Spleen (tissue), 11 donors: ENCODE measurements around the gene EIF3A. TPM values are rescaled to one million over a fixed set of nuclear protein-coding genes. Genes with fewer than 3 reads are reported as not detected.

Experiments used
- DNase-seq: peaks from one replicate; pipeline ENCODE4 v3.0.0-alpha.2; 2020
- H3K27ac ChIP-seq, 8 donors: fragments of 200-600 bp; sonication (generic) in 7 of 8; 1 replicate in 4 of 8; 2 replicates in 4 of 8; pipeline versions ENCODE4 v1.5.0 to v1.8.0; 2016 to 2021; ENCODE audit warnings: inconsistent platforms in 4 of 8, mild to moderate bottlenecking in 4 of 8, moderate library complexity in 1 of 8
- H3K27me3 ChIP-seq, 7 donors: fragments of 200-600 bp; sonication (generic) in 6 of 7; replicated peaks in 1 of 7; 1 replicate in 4 of 7; 2 replicates in 3 of 7; pipeline versions ENCODE4 v1.5.0 to v1.8.0; 2016 to 2021; ENCODE audit warnings: inconsistent platforms in 3 of 7, mild to moderate bottlenecking in 1 of 7
- H3K36me3 ChIP-seq, 6 donors: fragments of 200-600 bp; sonication (generic) in 5 of 6; 1 replicate in 4 of 6; 2 replicates in 2 of 6; pipeline versions ENCODE4 v1.5.0 to v1.8.0; 2016 to 2021; ENCODE audit warnings: inconsistent platforms in 2 of 6
- H3K4me1 ChIP-seq, 6 donors: fragments of 200-600 bp; sonication (generic) in 5 of 6; 1 replicate in 3 of 6; 2 replicates in 3 of 6; pipeline versions ENCODE4 v1.5.0 to v1.8.0; 2016 to 2021; ENCODE audit warnings: inconsistent platforms in 3 of 6
- H3K4me3 ChIP-seq, 8 donors: fragments of 200-600 bp; sonication (generic) in 7 of 8; 1 replicate in 4 of 8; 2 replicates in 4 of 8; pipeline versions ENCODE4 v1.5.0 to v1.8.0; 2016 to 2021; ENCODE audit warnings: inconsistent platforms in 4 of 8, mild to moderate bottlenecking in 4 of 8, moderate library complexity in 2 of 8
- H3K9me3 ChIP-seq, 8 donors: fragments of 200-600 bp; sonication (generic) in 7 of 8; 1 replicate in 4 of 8; 2 replicates in 4 of 8; pipeline versions ENCODE4 v1.5.0 to v1.8.0; 2016 to 2021; ENCODE audit warnings: inconsistent platforms in 4 of 8
- POLR2A ChIP-seq, 3 donors: fragments of 450-650 bp; IDR thresholded peaks; one replicate each; pipeline ENCODE4 v1.5.1; 2017; ENCODE audit warnings: antibody characterized with exemption in 3 of 3, mild to moderate bottlenecking in 1 of 3
- POLR2AphosphoS5 ChIP-seq, 3 donors: sonication (generic); formaldehyde crosslinking; IDR thresholded peaks; one replicate each; pipeline ENCODE4 v1.5.1; 2017; ENCODE audit warnings: antibody characterized with exemption in 3 of 3
- WGBS, 5 donors: extraction: QIAGEN DNeasy Blood & Tissue Kit in 3 of 5; methylation state at CpG; one replicate each; pipeline versions ENCODE4 v1.1.5 to v1.1.7; 2013 to 2018; 5-methylcytosine and 5-hydroxymethylcytosine counted together
- intact Hi-C: fragments of 100-400 bp; cut with DNase I; formaldehyde crosslinking; loops from one replicate; pipeline ENCODE4 v1.15.0; 2023; ENCODE audit warnings: low total_unique reads
- polyA plus RNA-seq, 3 donors: library from polyadenylated mRNA; stranded (reverse); fragments of 200-250 nt; gene quantifications; one replicate each; pipeline ENCODE4 v1.2.1, GENCODE V29; 2013
- total RNA-seq, 7 donors: library from RNA; depleted of rRNA in 3 of 7; stranded (reverse); fragments of >200 nt in 3 of 7; fragmentation: NEBNext Ultra II Directional in 4 of 7; extraction: Animal tissue kit (Norgen Biotek cat#: 25700) in 4 of 7; gene quantifications; one replicate each; pipeline versions ENCODE4 v1.1.0 to v1.2.1, GENCODE V29; 2016 to 2021
- TF ChIP-seq, protein P1 (sequence below), 11 experiments: fragments of 200-600 bp in 7 of 11; fragments of 450-650 bp in 4 of 11; sonication (generic) in 4 of 11; IDR thresholded peaks in 8 of 11; conservative IDR thresholded peaks in 3 of 11; 1 replicate in 7 of 11; 2 replicates in 4 of 11; pipeline versions ENCODE4 v1.4.0 to v1.8.0; 2016 to 2021; ENCODE audit warnings: antibody characterized with exemption in 11 of 11, inconsistent platforms in 4 of 11, mild to moderate bottlenecking in 1 of 11
- donor health status: healthy with polysubstance abuse.
- donor health status: DM: no; HTN: no; CAD: no; lungs with moderate emphysema.
- donor health status: DM: no; HTN: no; CAD: no.
- donor health status: Bipolar disorder and iron deficiency.
- donor health status: healthy.
- donor health status: DM: no; HTN: no; CAD: no.
- donor health status: DM: yes; HTN: yes; CAD: no.

EIF3A gene
- total and polyA plus RNA-seq, 10 donors: 21.9 to 93.9 (median 84.3) TPM

DNA sequence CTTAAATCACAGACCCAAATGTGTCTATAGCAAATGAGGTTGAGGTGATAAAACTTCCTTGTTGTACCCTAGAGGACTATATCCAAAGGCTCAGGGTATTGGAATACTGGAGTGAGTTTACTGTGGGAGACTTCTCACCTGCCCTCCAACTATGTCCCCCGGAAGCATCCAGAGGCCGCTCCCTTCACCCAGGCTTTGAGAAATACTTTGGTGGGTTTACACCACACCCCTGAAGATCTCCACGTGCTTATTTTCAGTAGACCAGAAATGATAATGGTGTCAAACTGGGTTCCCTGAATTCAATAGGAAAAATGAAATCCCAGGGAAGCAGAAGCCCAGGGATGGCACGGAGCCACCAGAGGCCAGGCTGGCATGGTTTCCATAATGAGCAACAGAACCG lies 82.4 kb downstream of the EIF3A start:
- H3K36me3 ChIP-seq: no peaks in the 10 kb centered on the region
- no peaks in the 10 kb centered on the region for H3K4me1 ChIP-seq
- WGBS, 5 donors: 83 to 95% (median 89%) methylated on average over 5 of the region's 5 CpGs
- TF ChIP-seq, protein P1, sequence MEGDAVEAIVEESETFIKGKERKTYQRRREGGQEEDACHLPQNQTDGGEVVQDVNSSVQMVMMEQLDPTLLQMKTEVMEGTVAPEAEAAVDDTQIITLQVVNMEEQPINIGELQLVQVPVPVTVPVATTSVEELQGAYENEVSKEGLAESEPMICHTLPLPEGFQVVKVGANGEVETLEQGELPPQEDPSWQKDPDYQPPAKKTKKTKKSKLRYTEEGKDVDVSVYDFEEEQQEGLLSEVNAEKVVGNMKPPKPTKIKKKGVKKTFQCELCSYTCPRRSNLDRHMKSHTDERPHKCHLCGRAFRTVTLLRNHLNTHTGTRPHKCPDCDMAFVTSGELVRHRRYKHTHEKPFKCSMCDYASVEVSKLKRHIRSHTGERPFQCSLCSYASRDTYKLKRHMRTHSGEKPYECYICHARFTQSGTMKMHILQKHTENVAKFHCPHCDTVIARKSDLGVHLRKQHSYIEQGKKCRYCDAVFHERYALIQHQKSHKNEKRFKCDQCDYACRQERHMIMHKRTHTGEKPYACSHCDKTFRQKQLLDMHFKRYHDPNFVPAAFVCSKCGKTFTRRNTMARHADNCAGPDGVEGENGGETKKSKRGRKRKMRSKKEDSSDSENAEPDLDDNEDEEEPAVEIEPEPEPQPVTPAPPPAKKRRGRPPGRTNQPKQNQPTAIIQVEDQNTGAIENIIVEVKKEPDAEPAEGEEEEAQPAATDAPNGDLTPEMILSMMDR (IDR thresholded peaks at IDR 0.05 in 8 of 11, conservative IDR thresholded peaks at IDR 0.05 in 3 of 11): no peak
- TF ChIP-seq POLR2AphosphoS5 (IDR thresholded peaks at IDR 0.05) (no peak), POLR2A (IDR thresholded peaks at IDR 0.05) (no peak)
- intact Hi-C loops: no loop called here
- peaks cover 0 to 15% (median 0%) of the 10 kb centered on the region in 7 donors for H3K27me3 ChIP-seq
- H3K27ac ChIP-seq: no peak overlapping the region
- DNase-seq: no peak
- H3K9me3 ChIP-seq: no peaks in the 10 kb centered on the region
- H3K4me3 ChIP-seq: no peak overlapping the region

DNA sequence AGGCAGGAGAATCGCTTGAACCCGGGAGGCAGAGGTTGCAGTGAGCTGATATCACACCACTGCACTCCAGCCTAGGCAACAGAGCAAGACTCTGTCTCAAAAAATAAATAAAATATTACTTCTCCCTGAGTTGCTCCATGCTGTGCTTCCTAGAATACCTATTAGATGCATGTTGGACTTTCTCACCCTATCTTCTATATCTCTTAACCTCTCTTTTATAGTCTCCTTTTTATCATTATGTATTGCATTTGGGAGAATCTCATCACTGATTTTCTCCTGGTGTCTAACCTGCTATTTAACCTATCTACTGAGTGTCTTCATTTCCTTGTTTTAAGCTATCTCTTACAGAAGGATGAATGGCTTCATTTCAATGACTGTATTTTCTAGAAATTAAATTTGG lies 83.2 kb downstream of the EIF3A start:
- H3K9me3 ChIP-seq: no peaks in the 10 kb centered on the region
- intact Hi-C loops: no loop called here
- 85 to 96% (median 92%) methylated on average over 2 of the region's 2 CpGs for WGBS, 5 donors
- H3K27ac ChIP-seq: no peak overlapping the region
- peaks cover 0 to 12% (median 0%) of the 10 kb centered on the region in 7 donors for H3K27me3 ChIP-seq
- TF ChIP-seq POLR2AphosphoS5 (IDR thresholded peaks at IDR 0.05) (no peak), POLR2A (IDR thresholded peaks at IDR 0.05) (no peak)
- TF ChIP-seq, protein P1 (IDR thresholded peaks at IDR 0.05 in 8 of 11, conservative IDR thresholded peaks at IDR 0.05 in 3 of 11): no peak
- no peak overlapping the region for H3K4me3 ChIP-seq
- H3K4me1 ChIP-seq: no peaks in the 10 kb centered on the region
- no peaks in the 10 kb centered on the region for H3K36me3 ChIP-seq
- DNase-seq: no peak

DNA sequence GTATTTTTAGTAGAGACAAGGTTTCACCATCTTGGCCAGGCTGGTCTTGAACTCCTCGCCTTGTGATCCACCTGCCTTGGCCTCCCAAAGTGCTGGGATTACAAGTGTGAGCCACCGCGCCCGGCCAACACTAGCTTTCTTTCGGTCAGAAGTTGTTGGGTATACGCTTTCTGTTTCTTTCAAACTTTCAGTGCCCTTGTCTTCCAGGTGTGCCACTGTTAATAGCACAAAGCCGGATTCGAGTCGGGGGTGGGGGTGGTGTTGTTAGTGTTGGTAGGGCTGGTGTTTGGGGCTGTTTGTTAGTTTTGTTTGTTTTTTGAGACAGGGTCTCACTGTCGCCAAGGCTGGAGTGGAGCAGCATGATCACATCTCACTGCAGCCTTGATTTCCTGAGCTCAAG lies 84.9 kb downstream of the EIF3A start:
- Histone ChIP-seq H3K27ac (no peak overlapping the region), H3K36me3 (no peaks in the 10 kb centered on the region), H3K9me3 (no peaks in the 10 kb centered on the region), H3K4me1 (no peaks in the 10 kb centered on the region), H3K27me3 (peaks cover 0 to 7% (median 0%) of the 10 kb centered on the region in 7 donors), H3K4me3 (no peak overlapping the region)
- WGBS, 5 donors: 89 to 91% (median 89%) methylated on average over 10 of the region's 10 CpGs
- intact Hi-C loops: no loop called here
- TF ChIP-seq POLR2A (IDR thresholded peaks at IDR 0.05) (no peak), POLR2AphosphoS5 (IDR thresholded peaks at IDR 0.05) (no peak)
- TF ChIP-seq, protein P1 (IDR thresholded peaks at IDR 0.05 in 8 of 11, conservative IDR thresholded peaks at IDR 0.05 in 3 of 11): no peak
- no peak for DNase-seq

DNA sequence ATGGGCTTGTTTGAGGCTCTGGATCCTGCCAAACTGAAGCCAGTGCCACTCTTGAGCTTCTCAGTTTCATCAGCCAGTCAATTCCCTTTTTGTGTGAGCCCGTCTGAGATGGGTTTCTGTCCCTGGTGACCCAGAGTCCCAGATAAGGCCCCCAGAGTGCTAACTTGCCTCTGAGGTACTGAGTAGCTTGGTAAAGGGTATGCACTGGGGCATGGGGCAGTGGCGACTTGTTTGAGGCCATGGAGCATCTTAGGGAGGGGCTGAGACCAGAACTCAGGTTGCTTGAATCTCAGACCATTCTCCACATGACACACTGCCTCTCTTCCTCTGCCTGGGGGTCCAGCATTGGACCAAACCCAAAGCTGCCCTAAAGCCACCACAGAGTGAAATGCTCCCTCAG lies 86.3 kb downstream of the EIF3A start:
- WGBS, 5 donors: 70 to 81% (median 74%) methylated on average over 2 of the region's 2 CpGs
- Histone ChIP-seq H3K36me3 (no peaks in the 10 kb centered on the region), H3K27me3 (peaks cover 0 to 3% (median 0%) of the 10 kb centered on the region in 7 donors), H3K27ac (no peak overlapping the region), H3K4me3 (no peak overlapping the region), H3K9me3 (peaks cover 0 to 5% (median 2%) of the 10 kb centered on the region in 8 donors), H3K4me1 (no peaks in the 10 kb centered on the region)
- DNase-seq: no peak
- TF ChIP-seq POLR2A (IDR thresholded peaks at IDR 0.05) (no peak), POLR2AphosphoS5 (IDR thresholded peaks at IDR 0.05) (no peak)
- TF ChIP-seq, protein P1 (IDR thresholded peaks at IDR 0.05 in 8 of 11, conservative IDR thresholded peaks at IDR 0.05 in 3 of 11): no peak
- intact Hi-C loops: no loop called here
